Activated T-cell treated with anti-CD3 and anti-CD28 coated beads, Interleukin-2, amount 50 U/mL, for 72 hours (primary cell): ENCODE data around the gene ZSCAN30. TPM values are rescaled to one million over a fixed set of nuclear protein-coding genes. Genes with fewer than 3 reads are reported as not detected.

ENCODE experiments used
- ATAC-seq, 2 donors: fragments of 150-1000 bp; cut with Tn5 transposase; replicated peaks in 1 of 2; 2 replicates each; pipeline ENCODE4 v1.10.0; 2021; ENCODE audit warnings: moderate library complexity in 2 of 2, mild to moderate bottlenecking in 1 of 2
- DNase-seq, 2 donors: peaks; one replicate each; pipeline ENCODE4 v3.0.0; 2021 to 2022; ENCODE audit warnings: mixed read lengths in 1 of 2
- H3K27ac Mint-ChIP-seq: one replicate; pipeline ENCODE4 v1.8.0; 2022; ENCODE audit warnings: mild to moderate bottlenecking, moderate library complexity, mixed read lengths
- H3K27me3 Mint-ChIP-seq: one replicate; pipeline ENCODE4 v1.8.0; 2022; ENCODE audit warnings: low read depth, mixed read lengths
- H3K36me3 Mint-ChIP-seq, 2 donors: one replicate each; pipeline ENCODE4 v1.8.0; 2022; ENCODE audit warnings: mixed read lengths in 2 of 2, mild to moderate bottlenecking in 1 of 2; ENCODE audit not compliant: insufficient read depth in 2 of 2
- H3K4me1 Mint-ChIP-seq: one replicate; pipeline ENCODE4 v1.8.0; 2022; ENCODE audit warnings: low read depth, mixed read lengths
- H3K4me3 Mint-ChIP-seq, 2 donors: one replicate each; pipeline ENCODE4 v1.8.0; 2022; ENCODE audit warnings: mild to moderate bottlenecking in 2 of 2, mixed read lengths in 2 of 2, moderate library complexity in 2 of 2
- H3K9me3 Mint-ChIP-seq, 2 donors: one replicate each; pipeline ENCODE4 v1.8.0; 2022; ENCODE audit warnings: mixed read lengths in 2 of 2
- total RNA-seq, 2 donors: library from RNA; stranded (reverse); gene quantifications; one replicate each; pipeline ENCODE4 v1.2.3, GENCODE V29; 2022

Gene ZSCAN30
- total RNA-seq: 10 to 100 TPM; 47.2 to 49.6 TPM

DNA sequence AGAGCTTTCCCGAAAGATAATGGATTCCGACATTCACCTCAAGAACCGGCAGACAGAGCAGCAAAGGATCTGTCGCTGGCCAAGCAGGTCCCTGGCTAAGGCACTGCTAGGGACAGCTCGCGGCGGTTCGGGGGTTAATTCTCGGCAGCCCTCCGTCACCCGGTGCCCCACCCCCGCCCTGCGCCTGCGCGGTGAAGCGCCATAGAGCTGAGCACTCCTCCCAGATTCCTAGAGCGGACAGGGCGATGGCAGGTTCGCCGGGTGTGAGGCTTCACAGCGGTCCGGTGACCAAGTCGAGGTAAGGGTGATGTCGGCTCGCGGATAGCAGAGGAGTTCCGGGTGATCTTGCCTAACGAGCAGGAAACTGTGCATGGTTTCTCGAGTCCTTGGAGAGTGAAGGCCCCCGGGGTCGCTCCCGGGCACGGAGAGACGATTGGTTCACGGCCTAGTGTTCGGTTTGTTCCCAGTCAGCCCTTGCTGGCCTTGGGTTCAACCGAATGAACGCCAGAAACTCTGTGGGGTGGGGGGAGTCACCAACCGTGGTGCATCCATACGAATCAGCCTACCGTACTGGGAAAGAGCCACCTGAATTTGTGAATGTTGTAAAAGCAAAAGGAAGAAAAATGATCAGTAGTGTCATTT, at the start of gene ZSCAN30:
ZSCAN30 (minus strand) TSS at position 136 of the 642 bp plus-strand sequence. CDS start 25,877 bp downstream, outside the sequence.
- peak within 1 kb of the TSS; percentile 88 to 94 for H3K4me3 Mint-ChIP-seq
- ATAC-seq (peak; percentile 98), DNase-seq (peak; percentile 94)
- H3K4me1 Mint-ChIP-seq: peaks cover 50% of the 10 kb centered on the region
- H3K27ac Mint-ChIP-seq: peak within 1 kb of the TSS; percentile 99
- no peaks in the 10 kb centered on the region for H3K27me3 Mint-ChIP-seq
- peaks cover 3 to 8% of the 10 kb centered on the region in 2 donors for H3K9me3 Mint-ChIP-seq
- peaks cover 23 to 43% of the 10 kb centered on the region in 2 donors for H3K36me3 Mint-ChIP-seq

DNA sequence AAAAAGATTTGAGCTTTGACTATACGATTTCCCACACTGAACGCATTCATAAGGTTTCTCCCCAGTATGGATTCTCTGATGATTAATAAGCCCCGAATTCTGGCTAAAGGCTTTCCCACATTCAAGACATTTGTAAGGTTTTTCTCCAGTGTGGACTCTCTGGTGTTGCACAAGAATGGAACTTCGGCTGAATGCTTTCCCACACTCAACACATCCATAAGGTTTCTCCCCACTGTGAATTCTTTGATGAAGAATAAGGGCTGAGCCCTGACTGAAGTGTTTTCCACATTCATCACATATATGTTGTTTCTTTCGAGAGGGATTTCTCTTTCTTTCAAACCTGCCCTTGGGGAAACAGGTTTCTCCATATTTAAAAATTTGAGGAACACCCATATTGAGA, 47.3 kb upstream of the ZSCAN30 start:
- Mint-ChIP-seq H3K36me3 (peaks cover 19 to 62% of the 10 kb centered on the region in 2 donors), H3K9me3 (no peaks in the 10 kb centered on the region), H3K27me3 (no peaks in the 10 kb centered on the region), H3K4me1 (peaks cover 32% of the 10 kb centered on the region), H3K4me3 (no peak overlapping the region), H3K27ac (peak overlapping the region; percentile 31)
- no peak for ATAC-seq
- no peak for DNase-seq

DNA sequence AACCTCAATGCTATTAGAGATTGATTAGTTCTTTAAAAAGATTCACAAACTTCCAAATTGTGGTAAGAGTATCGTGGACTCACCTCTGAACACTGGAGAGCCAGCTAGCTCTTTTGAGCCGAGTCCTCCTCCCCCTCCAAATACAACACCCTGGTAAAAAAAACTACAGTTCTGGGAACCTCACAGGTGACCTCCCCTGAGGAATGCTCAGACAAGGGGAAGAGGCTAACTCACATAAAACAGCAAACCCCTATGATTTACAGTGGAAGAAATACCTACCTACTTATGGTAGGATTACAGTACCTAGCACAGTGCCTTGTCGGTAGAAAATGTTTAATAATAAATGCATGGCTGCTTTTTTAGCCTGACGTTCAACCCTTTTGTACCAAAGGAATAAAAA, 45.8 kb upstream of the ZSCAN30 start:
- Mint-ChIP-seq H3K27ac (no peak overlapping the region), H3K9me3 (no peaks in the 10 kb centered on the region), H3K4me3 (no peak overlapping the region), H3K4me1 (peaks cover 25% of the 10 kb centered on the region), H3K27me3 (no peaks in the 10 kb centered on the region), H3K36me3 (peaks cover 19 to 62% of the 10 kb centered on the region in 2 donors)
- DNase-seq: no peak
- ATAC-seq: no peak

DNA sequence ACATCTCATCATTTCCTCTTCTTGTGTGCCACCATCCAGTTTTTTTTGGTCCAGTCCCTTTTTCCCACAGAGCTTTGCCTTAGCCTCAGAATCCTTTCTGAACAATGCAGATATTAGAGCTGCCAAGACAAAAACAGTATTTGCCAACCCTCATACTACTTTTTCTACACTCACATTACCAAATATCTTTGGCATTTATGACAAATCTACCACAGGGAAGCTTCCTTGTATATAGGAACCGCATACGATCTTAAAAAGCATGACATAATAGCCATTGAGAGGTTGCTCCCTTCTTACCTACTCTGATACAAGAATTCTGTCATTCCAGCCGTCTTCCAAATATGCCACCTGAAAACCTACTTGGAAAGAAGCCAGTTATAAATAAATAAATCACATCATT, 44.8 kb upstream of the ZSCAN30 start:
- Mint-ChIP-seq H3K27ac (peak overlapping the region; percentile 80), H3K27me3 (no peaks in the 10 kb centered on the region), H3K4me1 (peaks cover 18% of the 10 kb centered on the region), H3K9me3 (no peaks in the 10 kb centered on the region), H3K4me3 (no peak overlapping the region), H3K36me3 (peaks cover 19 to 57% of the 10 kb centered on the region in 2 donors)
- DNase-seq (no peak), ATAC-seq (no peak)

DNA sequence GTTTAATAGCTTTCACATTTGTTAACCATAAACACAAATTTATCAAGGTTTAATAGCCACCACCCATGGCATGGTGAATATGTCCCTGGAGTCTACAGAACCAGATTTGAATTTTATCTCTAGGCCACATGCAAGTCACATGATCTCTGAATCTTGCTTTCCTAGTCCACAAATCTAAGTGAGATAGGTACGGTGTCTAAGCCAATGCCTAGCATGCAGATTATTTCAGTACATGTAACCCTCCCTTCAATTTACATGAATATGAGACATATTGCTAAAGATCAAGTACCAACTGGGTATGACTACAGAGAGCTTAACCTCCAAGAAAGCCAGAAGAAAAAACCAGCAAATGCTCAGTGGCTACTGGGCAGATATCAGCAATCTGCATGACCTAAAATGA, 44.2 kb upstream of the ZSCAN30 start:
- Mint-ChIP-seq H3K4me3 (no peak overlapping the region), H3K27ac (peak overlapping the region; percentile 20), H3K9me3 (no peaks in the 10 kb centered on the region), H3K4me1 (peaks cover 15% of the 10 kb centered on the region), H3K27me3 (no peaks in the 10 kb centered on the region), H3K36me3 (peaks cover 19 to 51% of the 10 kb centered on the region in 2 donors)
- DNase-seq: no peak
- no peak for ATAC-seq

DNA sequence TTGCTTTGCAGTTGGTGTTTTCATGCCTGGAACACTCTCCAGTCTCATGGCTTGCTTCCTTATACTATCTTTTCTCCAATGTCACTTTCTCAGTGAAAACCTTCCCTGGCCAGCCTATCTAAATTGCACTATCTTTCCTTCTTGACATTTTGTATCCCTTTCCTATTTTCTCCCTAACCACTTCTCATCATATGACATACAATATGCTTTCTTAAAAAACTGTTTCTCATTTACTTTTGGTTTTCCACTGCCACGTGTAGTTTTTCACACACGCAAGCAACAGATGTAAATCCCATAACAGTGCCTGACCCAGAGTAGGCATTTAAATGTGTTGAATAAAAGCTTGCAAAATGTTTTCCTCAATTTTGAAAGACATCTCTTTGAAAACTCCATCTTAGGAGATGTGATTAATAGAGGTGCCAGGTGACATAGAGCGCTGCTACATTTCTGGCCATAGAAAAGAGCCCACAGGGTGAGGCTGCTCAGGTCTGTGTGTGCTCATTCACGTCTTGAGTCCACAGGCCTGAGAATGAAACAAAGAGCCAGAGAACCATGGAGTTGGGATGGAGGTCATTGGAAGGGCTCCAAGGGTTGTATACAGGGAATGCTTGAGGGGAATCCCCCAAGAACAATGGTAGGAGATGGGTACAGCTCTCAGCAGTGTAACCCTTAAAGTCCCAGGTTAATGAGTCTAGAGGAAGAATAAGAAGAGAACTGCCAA, 41.5 kb upstream of the ZSCAN30 start:
- no peak for ATAC-seq
- Mint-ChIP-seq H3K27ac (no peak overlapping the region), H3K4me1 (peaks cover under 1% of the 10 kb centered on the region), H3K4me3 (no peak overlapping the region), H3K9me3 (peaks cover 0 to 2% of the 10 kb centered on the region in 2 donors), H3K36me3 (peaks cover 15 to 28% of the 10 kb centered on the region in 2 donors), H3K27me3 (no peaks in the 10 kb centered on the region)
- DNase-seq: no peak

DNA sequence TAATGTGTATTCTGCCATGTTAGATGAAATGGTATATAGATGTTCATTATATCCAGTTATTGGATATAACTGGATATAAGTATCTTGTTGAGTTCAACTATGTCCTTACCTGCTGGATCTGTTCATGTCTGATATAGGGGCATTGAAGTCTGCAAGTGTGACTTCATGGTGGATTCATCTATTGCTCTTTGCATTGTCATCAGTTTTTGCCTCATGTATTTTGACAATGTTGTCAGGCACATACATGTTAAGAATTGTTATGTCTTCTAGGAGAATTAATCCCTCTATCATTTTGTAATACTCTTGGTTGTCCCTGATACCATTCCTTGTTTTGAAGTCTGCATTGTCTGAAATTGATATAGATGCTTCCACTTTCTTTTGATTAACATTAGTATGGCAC, 38.8 kb upstream of the ZSCAN30 start:
- Mint-ChIP-seq H3K27ac (no peak overlapping the region), H3K4me3 (no peak overlapping the region), H3K9me3 (peaks cover 0 to 2% of the 10 kb centered on the region in 2 donors), H3K27me3 (no peaks in the 10 kb centered on the region), H3K4me1 (no peaks in the 10 kb centered on the region), H3K36me3 (peaks cover 8 to 13% of the 10 kb centered on the region in 2 donors)
- no peak for DNase-seq
- no peak for ATAC-seq

DNA sequence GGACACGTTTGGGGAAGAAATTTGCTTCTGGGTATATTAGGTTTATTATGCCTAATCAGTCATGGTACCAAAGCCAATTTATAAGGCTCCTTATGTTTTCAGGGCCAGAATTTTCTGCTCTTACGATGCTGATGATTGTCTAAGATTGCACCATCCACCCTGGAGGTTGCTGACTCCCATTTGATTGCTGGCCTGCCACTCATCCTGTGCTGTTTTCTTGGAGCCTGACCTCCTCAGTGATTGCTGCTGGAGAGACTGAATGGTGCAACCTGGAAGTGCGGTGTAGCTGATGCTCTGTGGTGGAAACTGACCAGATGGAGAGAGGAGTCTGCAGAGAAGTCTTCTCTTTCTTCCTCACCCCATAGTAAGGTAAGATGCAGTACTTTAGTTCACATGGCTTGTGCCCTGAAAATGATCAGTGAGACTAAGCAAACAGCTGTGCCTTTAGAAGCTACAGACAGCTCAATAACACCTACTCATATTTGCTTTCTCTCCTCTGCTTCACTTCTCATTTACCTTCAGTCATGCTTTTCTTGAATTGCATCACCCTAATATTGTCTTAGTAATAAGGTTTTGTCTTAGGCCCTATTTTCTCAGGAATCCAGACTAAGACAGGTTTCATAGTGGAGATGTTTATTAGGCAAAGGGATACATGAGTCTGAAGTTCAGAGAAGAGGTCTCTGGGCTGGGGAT, 36.8 kb upstream of the ZSCAN30 start:
- DNase-seq (no peak), ATAC-seq (peak; percentile 49 to 69)
- peaks cover 0 to 2% of the 10 kb centered on the region in 2 donors for H3K9me3 Mint-ChIP-seq
- H3K4me1 Mint-ChIP-seq: no peaks in the 10 kb centered on the region
- no peaks in the 10 kb centered on the region for H3K27me3 Mint-ChIP-seq
- H3K36me3 Mint-ChIP-seq: peaks cover 0 to 5% of the 10 kb centered on the region in 2 donors
- H3K27ac Mint-ChIP-seq: peak overlapping the region; percentile 11
- H3K4me3 Mint-ChIP-seq: no peak overlapping the region

DNA sequence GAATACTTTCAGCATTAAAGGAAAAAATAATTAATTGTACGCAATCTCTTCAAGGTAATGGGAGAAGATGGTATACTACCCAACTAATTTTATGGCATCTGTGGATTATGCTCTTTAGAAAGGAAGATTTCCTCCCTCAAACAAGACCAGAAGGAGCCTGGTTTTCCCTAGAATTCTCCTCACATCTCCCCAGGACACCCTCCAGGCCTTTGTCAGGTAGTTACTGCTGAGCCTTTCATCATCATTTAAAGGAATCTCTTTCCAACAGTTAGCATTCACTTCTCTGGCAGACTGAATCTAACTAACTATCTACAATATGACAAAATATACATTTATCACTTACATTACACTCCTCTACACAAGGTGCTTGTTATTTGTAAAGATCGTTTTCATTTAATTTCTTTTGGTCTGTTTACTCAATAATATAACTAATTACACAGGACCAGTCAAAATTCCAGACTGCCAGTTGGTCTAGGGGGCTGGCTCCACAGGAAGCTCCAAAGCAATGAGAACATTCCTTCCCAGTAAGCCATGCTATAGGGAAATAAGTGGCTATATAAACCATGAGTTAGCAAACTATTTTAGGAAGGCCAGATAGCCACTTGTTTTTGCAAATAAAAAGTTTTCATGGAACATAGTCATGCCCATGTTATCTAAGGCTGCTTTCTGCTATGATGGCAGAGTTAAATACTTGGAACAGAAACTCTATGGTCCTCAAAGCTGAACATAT, 35.1 kb upstream of the ZSCAN30 start:
- no peaks in the 10 kb centered on the region for H3K4me1 Mint-ChIP-seq
- no peak overlapping the region for H3K27ac Mint-ChIP-seq
- ATAC-seq (no peak), DNase-seq (no peak)
- peaks cover 0 to 5% of the 10 kb centered on the region in 2 donors for H3K36me3 Mint-ChIP-seq
- peaks cover 0 to 2% of the 10 kb centered on the region in 2 donors for H3K9me3 Mint-ChIP-seq
- no peaks in the 10 kb centered on the region for H3K27me3 Mint-ChIP-seq
- H3K4me3 Mint-ChIP-seq: no peak overlapping the region

DNA sequence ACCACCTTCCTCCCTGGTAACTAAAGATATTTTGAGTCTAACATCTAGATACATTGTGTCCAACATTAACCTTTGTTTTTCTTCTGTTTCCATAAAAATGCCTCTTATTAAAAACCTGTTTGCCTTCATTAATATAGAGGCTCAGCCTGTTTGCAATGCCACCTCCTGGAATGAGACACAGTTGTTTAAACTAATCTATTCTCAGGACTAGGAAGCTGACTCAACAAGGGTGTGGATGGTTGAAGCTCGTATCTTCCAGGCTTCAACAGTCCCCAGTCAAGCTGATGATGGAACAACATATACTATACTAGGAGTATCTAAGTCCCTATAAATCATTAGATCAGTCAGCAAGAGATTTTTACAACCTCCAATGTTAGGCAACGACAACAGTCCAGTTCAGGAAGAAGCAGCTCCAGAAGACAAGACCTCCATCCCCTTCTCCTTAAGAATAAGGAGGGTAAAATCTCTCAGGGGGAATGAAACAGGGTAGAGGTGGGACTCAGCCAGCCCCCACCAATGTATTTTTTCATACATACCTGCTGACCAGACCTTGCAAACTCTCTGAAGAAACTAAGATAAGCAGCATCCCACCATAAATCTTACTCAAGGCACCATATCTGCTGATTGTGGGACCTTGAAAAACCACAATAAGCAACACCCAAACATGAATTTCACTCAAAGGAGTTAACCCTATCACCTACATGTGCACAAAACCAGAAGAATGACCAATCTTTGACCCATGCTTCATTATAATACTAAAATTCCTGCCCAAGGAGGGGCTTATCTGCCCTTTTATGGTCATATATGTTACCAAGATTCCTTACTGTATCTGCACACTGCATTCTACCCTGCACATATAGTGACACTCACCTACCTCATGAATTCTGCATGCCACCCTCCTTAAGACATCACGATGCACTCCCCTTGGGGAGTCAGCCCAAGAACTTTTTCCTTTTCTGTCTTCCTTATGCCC, 32.7 kb upstream of the ZSCAN30 start:
- Mint-ChIP-seq H3K4me1 (no peaks in the 10 kb centered on the region), H3K27ac (no peak overlapping the region), H3K36me3 (peaks cover 0 to 2% of the 10 kb centered on the region in 2 donors), H3K4me3 (no peak overlapping the region), H3K9me3 (no peaks in the 10 kb centered on the region), H3K27me3 (no peaks in the 10 kb centered on the region)
- DNase-seq (no peak), ATAC-seq (no peak)

DNA sequence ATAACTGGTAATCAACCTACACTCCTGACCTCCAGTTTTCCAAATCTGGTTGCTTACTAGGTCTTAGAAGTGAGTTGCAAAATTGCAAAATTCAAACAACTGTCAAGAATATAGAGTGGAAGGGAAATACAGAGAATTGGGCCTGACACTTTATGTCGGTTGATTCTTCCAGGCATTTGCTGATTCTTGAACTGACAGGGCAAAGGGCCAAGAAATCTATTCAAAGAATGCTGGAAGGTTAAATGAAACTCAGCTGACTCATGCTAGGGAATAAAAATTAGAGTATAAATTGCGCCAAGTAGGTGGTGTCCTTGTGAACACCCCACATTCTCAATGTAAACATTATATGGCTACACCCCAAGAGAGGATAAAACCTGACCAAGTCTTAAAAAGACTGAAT, 21.5 kb upstream of the ZSCAN30 start:
- H3K36me3 Mint-ChIP-seq: peaks cover 24 to 34% of the 10 kb centered on the region in 2 donors
- H3K9me3 Mint-ChIP-seq: peaks cover 19 to 30% of the 10 kb centered on the region in 2 donors
- H3K27ac Mint-ChIP-seq: no peak overlapping the region

More for the DNA sequence above, 21.5 kb upstream of the ZSCAN30 start:
- DNase-seq (no peak), ATAC-seq (no peak)
- no peaks in the 10 kb centered on the region for H3K4me1 Mint-ChIP-seq
- H3K4me3 Mint-ChIP-seq: no peak overlapping the region
- no peaks in the 10 kb centered on the region for H3K27me3 Mint-ChIP-seq
